ENCODE data around the gene KLK13. TPM values are rescaled to one million over a fixed set of nuclear protein-coding genes. Genes with fewer than 3 reads are reported as not detected.

Gene KLK13
- total RNA-seq, 1 donor from 2014 or later: 1.5 TPM

- peak; percentile 97 for DNase-seq (ENCODE audit: extremely low spot score, unreplicated experiment)
- Mint-ChIP-seq H3K9me3 (no peaks in the 10 kb centered on the region), H3K27ac (peak within 1 kb of the TSS; percentile 91), H3K4me3 (peak within 1 kb of the TSS; percentile 94), H3K36me3 (peaks cover 4% of the 10 kb centered on the region), H3K27me3 (peaks cover 7% of the 10 kb centered on the region), H3K4me1 (ENCODE audit: unreplicated experiment) (peaks cover 12% of the 10 kb centered on the region)
- TF ChIP-seq CTCF (conservative IDR thresholded peaks at IDR 0.05): peak; percentile 53
These were observed 43.3 kb upstream of the KLK13 start, which contains the start of gene CTU1 for GRCh38 chr19:51108066-51108804. Gene CTU1, minus strand, starts transcription at chr19:51108409. Its CDS starts 3,840 bp downstream, at chr19:51104569.

GRCh38 chr19:51107406-51108065 lies 42.6 kb upstream of the KLK13 start:
- peak overlapping the region; percentile 94 for H3K4me3 Mint-ChIP-seq
- peaks cover 12% of the 10 kb centered on the region for H3K4me1 Mint-ChIP-seq (ENCODE audit: unreplicated experiment)
- peaks cover 7% of the 10 kb centered on the region for H3K36me3 Mint-ChIP-seq
- H3K27ac Mint-ChIP-seq: peak overlapping the region; percentile 91
- no peak for DNase-seq (ENCODE audit: extremely low spot score, unreplicated experiment)
- no peaks in the 10 kb centered on the region for H3K9me3 Mint-ChIP-seq
- H3K27me3 Mint-ChIP-seq: peaks cover 7% of the 10 kb centered on the region
- TF ChIP-seq CTCF (conservative IDR thresholded peaks at IDR 0.05): no peak

GRCh38 chr19:51103926-51104341 lies 39.0 kb upstream of the KLK13 start:
- H3K9me3 Mint-ChIP-seq: no peaks in the 10 kb centered on the region
- H3K27me3 Mint-ChIP-seq: peaks cover 4% of the 10 kb centered on the region
- peaks cover 15% of the 10 kb centered on the region for H3K4me1 Mint-ChIP-seq (ENCODE audit: unreplicated experiment)
- H3K36me3 Mint-ChIP-seq: peaks cover 9% of the 10 kb centered on the region
- no peak for TF ChIP-seq CTCF (conservative IDR thresholded peaks at IDR 0.05)
- H3K27ac Mint-ChIP-seq: no peak overlapping the region
- H3K4me3 Mint-ChIP-seq: no peak overlapping the region
- DNase-seq (ENCODE audit: extremely low spot score, unreplicated experiment): no peak

GRCh38 chr19:51102991-51103390 lies 38.1 kb upstream of the KLK13 start:
- peaks cover 10% of the 10 kb centered on the region for H3K4me1 Mint-ChIP-seq (ENCODE audit: unreplicated experiment)
- no peak for TF ChIP-seq CTCF (conservative IDR thresholded peaks at IDR 0.05)
- no peak overlapping the region for H3K27ac Mint-ChIP-seq
- no peak for DNase-seq (ENCODE audit: extremely low spot score, unreplicated experiment)
- no peaks in the 10 kb centered on the region for H3K27me3 Mint-ChIP-seq
- H3K9me3 Mint-ChIP-seq: no peaks in the 10 kb centered on the region
- peaks cover 9% of the 10 kb centered on the region for H3K36me3 Mint-ChIP-seq
- H3K4me3 Mint-ChIP-seq: no peak overlapping the region

GRCh38 chr19:51101171-51101865 lies 36.4 kb upstream of the KLK13 start:
- Mint-ChIP-seq H3K4me1 (ENCODE audit: unreplicated experiment) (peaks cover 4% of the 10 kb centered on the region), H3K9me3 (no peaks in the 10 kb centered on the region), H3K27me3 (no peaks in the 10 kb centered on the region), H3K27ac (no peak overlapping the region), H3K4me3 (no peak overlapping the region), H3K36me3 (peaks cover 12% of the 10 kb centered on the region)
- no peak for DNase-seq (ENCODE audit: extremely low spot score, unreplicated experiment)
- no peak for TF ChIP-seq CTCF (conservative IDR thresholded peaks at IDR 0.05)

Measured in type B pancreatic cell (in vitro differentiated cells).